IMR-90 (cell line): ENCODE data around the gene CDK15.

Source experiments
- BHLHE40 ChIP-seq: fragments of 150-350 bp; IDR thresholded peaks from 2 replicates; pipeline ENCODE4 v1.6.1; 2016; ENCODE audit warnings: mild to moderate bottlenecking, low read depth, low read length
- MAFK ChIP-seq: IDR thresholded peaks from 2 replicates; pipeline ENCODE4 v1.6.1; 2012; ENCODE audit warnings: low read depth, low read length, improper control_type of control experiment
- MXI1 ChIP-seq: IDR thresholded peaks from 2 replicates; pipeline ENCODE4 v1.6.1; 2012; ENCODE audit warnings: low read depth, mild to moderate bottlenecking, low read length, moderate library complexity, borderline replicate concordance
- RCOR1 ChIP-seq: IDR thresholded peaks from 2 replicates; pipeline ENCODE4 v1.6.1; 2012; ENCODE audit warnings: mild to moderate bottlenecking, low read length, improper control_type of control experiment; ENCODE audit not compliant: insufficient replicate concordance
- TF ChIP-seq, protein P1 (sequence below): conservative IDR thresholded peaks from 2 replicates; pipeline ENCODE4 v1.5.1; 2012; ENCODE audit warnings: mild to moderate bottlenecking, low read depth, low read length, improper control_type of control experiment

DNA sequence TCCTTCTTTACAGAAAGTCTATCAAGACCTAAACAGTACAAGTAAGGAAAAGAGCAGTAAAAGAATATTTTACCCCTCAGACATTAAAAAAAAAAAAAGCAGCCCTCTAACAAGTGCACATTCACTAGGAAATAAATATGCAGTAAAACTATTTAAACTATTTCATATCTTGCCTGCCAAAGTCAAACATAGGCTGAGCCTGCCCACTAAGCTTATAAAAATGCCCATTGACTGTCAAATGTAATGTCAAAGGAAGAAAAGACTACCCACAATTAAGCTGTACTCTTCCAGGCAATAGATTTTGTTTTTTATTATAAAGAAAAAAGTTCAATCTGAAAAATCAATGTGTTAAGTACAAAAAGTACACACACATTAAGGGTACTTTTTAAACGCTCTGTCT is 37.4 kb upstream of the CDK15 start:
- TF ChIP-seq RCOR1 = no peak
- TF ChIP-seq MAFK = no peak
- TF ChIP-seq, protein P1, sequence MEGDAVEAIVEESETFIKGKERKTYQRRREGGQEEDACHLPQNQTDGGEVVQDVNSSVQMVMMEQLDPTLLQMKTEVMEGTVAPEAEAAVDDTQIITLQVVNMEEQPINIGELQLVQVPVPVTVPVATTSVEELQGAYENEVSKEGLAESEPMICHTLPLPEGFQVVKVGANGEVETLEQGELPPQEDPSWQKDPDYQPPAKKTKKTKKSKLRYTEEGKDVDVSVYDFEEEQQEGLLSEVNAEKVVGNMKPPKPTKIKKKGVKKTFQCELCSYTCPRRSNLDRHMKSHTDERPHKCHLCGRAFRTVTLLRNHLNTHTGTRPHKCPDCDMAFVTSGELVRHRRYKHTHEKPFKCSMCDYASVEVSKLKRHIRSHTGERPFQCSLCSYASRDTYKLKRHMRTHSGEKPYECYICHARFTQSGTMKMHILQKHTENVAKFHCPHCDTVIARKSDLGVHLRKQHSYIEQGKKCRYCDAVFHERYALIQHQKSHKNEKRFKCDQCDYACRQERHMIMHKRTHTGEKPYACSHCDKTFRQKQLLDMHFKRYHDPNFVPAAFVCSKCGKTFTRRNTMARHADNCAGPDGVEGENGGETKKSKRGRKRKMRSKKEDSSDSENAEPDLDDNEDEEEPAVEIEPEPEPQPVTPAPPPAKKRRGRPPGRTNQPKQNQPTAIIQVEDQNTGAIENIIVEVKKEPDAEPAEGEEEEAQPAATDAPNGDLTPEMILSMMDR = no peak
- TF ChIP-seq MXI1 = no peak
- no peak for TF ChIP-seq BHLHE40
